Peyer's patch (tissue), 4 donors: ENCODE data around the gene ANKRD44.

Experiments
- CTCF ChIP-seq, 6 experiments: fragments of 450-650 bp in 4 of 6; fragments of 200-600 bp in 2 of 6; sonication (generic) in 1 of 6; IDR thresholded peaks; one replicate each; pipeline ENCODE4 v1.5.1; 2017 to 2019; ENCODE audit warnings: antibody characterized with exemption in 6 of 6, mild to moderate bottlenecking in 3 of 6, moderate library complexity in 1 of 6
- POLR2A ChIP-seq, 2 donors: fragments of 450-650 bp; IDR thresholded peaks; one replicate each; pipeline ENCODE4 v1.5.1; 2017; ENCODE audit warnings: antibody characterized with exemption in 2 of 2, mild to moderate bottlenecking in 2 of 2, moderate library complexity in 2 of 2

- TF ChIP-seq CTCF (IDR thresholded peaks at IDR 0.05), result no peak
- no peak for TF ChIP-seq POLR2A (IDR thresholded peaks at IDR 0.05)
Observed at GRCh38 chr2:197164141-197164754, 146.3 kb downstream of the ANKRD44 start.
